SK-N-MC (cell line): Measurements from ENCODE around the gene KCNQ1OT1.

ENCODE experiments used
- EZH2 ChIP-seq: fragments of 200-600 bp; sonication (generic); IDR thresholded peaks from one replicate; pipeline ENCODE4 v1.6.1; 2017; ENCODE audit warnings: antibody characterized with exemption
- FOXP2 ChIP-seq: optimal IDR thresholded peaks from 2 replicates; pipeline ENCODE3; 2011; ENCODE audit warnings: mild to moderate bottlenecking, moderate library complexity; ENCODE audit not compliant: insufficient read depth; ENCODE audit errors: extremely low read length, control extremely low read depth
- POLR2AphosphoS5 ChIP-seq: IDR thresholded peaks from 2 replicates; pipeline ENCODE4 v1.6.1; 2012; ENCODE audit warnings: mild to moderate bottlenecking, low read depth, low read length, borderline replicate concordance

DNA sequence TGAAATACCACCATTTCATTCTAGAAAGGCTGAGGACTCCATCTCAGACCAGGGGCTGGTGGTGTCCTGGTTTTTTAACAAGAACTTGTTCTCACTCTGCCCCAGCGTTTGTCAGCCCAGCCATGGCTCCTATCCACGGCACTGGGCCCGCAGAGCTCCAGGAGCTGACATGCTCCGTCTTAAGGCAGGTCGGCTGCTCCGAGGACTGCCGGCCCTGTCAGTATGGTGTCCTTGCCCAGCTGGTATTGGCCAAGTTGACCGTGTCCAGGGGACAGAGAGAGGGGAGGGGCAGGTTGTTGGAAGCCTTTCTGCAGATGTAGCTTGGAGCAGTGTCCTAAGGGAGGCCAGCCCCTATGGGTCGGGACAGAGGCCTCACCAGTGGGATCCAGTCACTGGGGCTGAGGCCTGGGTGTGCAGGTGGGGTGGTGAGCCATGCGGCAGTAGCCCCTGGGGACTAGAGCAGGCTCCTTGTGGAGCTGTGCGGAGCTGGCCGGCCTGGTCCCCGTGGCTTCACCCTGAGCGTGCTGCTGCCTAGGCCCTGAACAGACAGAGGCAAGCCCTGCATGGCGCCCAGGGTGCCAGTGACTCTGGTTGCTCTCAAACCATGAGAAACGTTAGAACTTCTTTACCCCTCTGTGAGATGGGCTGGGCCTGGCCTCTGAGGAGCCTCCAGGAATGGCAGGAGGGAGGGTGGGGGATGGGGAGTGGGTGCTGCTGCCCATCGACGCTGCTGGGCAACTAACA, 39.9 kb upstream of the KCNQ1OT1 start:
- TF ChIP-seq FOXP2, result no peak
- TF ChIP-seq POLR2AphosphoS5, result no peak
- TF ChIP-seq EZH2, result no peak
